ENCODE data around the gene EIF4G3.

EIF4G3 gene

GRCh38 chr1:20992322-20993056 is 184.2 kb downstream of the EIF4G3 start:
- DNase-seq = no peak
- TF ChIP-seq CTCF (IDR thresholded peaks at IDR 0.05; ENCODE audit: low read depth, low read length) = no peak
- H3K27ac ChIP-seq = no peak overlapping the region
- no peaks in the 10 kb centered on the region for H3K9me3 ChIP-seq (ENCODE audit: severe bottlenecking)
- H3K27me3 ChIP-seq (ENCODE audit: insufficient read depth, low read depth, severe bottlenecking) = no peaks in the 10 kb centered on the region
- H3K36me3 ChIP-seq = no peaks in the 10 kb centered on the region; the same call in 1 of the 2 replicates
- no peak overlapping the region for H3K4me3 ChIP-seq (ENCODE audit: low read depth, low read length)

- no peak overlapping the region for H3K27ac ChIP-seq
- no peaks in the 10 kb centered on the region for H3K27me3 ChIP-seq (ENCODE audit: insufficient read depth, low read depth, severe bottlenecking)
- TF ChIP-seq CTCF (IDR thresholded peaks at IDR 0.05; ENCODE audit: low read depth, low read length) = no peak
Measured at GRCh38 chr1:20988943-20989342, 187.8 kb downstream of the EIF4G3 start.

GRCh38 chr1:20987831-20988825 is 188.6 kb downstream of the EIF4G3 start:
- H3K4me3 ChIP-seq (ENCODE audit: low read depth, low read length) = no peak overlapping the region
- H3K27ac ChIP-seq = no peak overlapping the region
- TF ChIP-seq CTCF (IDR thresholded peaks at IDR 0.05; ENCODE audit: low read depth, low read length) = no peak
- no peak for DNase-seq
- H3K27me3 ChIP-seq (ENCODE audit: insufficient read depth, low read depth, severe bottlenecking) = no peaks in the 10 kb centered on the region
- no peaks in the 10 kb centered on the region for H3K9me3 ChIP-seq (ENCODE audit: severe bottlenecking)
- H3K36me3 ChIP-seq = no peaks in the 10 kb centered on the region; the same call in 1 of the 2 replicates

More at GRCh38 chr1:20988943-20989342, 187.8 kb downstream of the EIF4G3 start:
- H3K4me3 ChIP-seq (ENCODE audit: low read depth, low read length) = no peak overlapping the region
- H3K36me3 ChIP-seq = no peaks in the 10 kb centered on the region; the same call in 1 of the 2 replicates
- no peaks in the 10 kb centered on the region for H3K9me3 ChIP-seq (ENCODE audit: severe bottlenecking)
- no peak for DNase-seq

GRCh38 chr1:20983297-20983889 is 193.3 kb downstream of the EIF4G3 start:
- Histone ChIP-seq H3K4me3 (ENCODE audit: low read depth, low read length) (no peak overlapping the region), H3K9me3 (ENCODE audit: severe bottlenecking) (no peaks in the 10 kb centered on the region), H3K27me3 (ENCODE audit: insufficient read depth, low read depth, severe bottlenecking) (no peaks in the 10 kb centered on the region), H3K36me3 (no peaks in the 10 kb centered on the region), H3K27ac (no peak overlapping the region)
- DNase-seq = no peak
- no peak for TF ChIP-seq CTCF (IDR thresholded peaks at IDR 0.05; ENCODE audit: low read depth, low read length)

GRCh38 chr1:20982316-20982715 is 194.4 kb downstream of the EIF4G3 start:
- TF ChIP-seq CTCF (IDR thresholded peaks at IDR 0.05; ENCODE audit: low read depth, low read length) = no peak
- Histone ChIP-seq H3K4me3 (ENCODE audit: low read depth, low read length) (no peak overlapping the region), H3K27ac (no peak overlapping the region), H3K36me3 (no peaks in the 10 kb centered on the region), H3K27me3 (ENCODE audit: insufficient read depth, low read depth, severe bottlenecking) (no peaks in the 10 kb centered on the region), H3K9me3 (ENCODE audit: severe bottlenecking) (no peaks in the 10 kb centered on the region)
- DNase-seq = no peak
